K562 (cell line): Measurements from ENCODE around the gene CPVL. TPM values are rescaled to one million over a fixed set of nuclear protein-coding genes. Genes with fewer than 3 reads are reported as not detected.

Source experiments
- ATAC-seq: fragments of 200-7000 bp; cut with Tn5 transposase; 3 replicates; pipeline ENCODE4 v1.9.1; 2020; ENCODE audit warnings: moderate library complexity
- BruUV-seq: library from RNA; stranded (reverse); fragments of 400-500 nt; replicated peaks from 2 replicates; lab custom pipeline; 2021; lab: Mats Ljungman, UMichigan
- CTCF ChIA-PET: fragments of 300-600 bp; formaldehyde crosslinking; extraction: SDS; loops from one replicate; lab custom pipeline; 2021; ENCODE audit warnings: low intra/inter-chr PET ratio; lab: Yijun Ruan, JAX
- POLR2A ChIA-PET: fragments of 300-600, 350-650 bp; sonication (Branson Sonifier 250); formaldehyde crosslinking; extraction: SDS; loops from one replicate; lab custom pipeline; 2021; ENCODE audit warnings: antibody characterized with exemption, inconsistent platforms; lab: Yijun Ruan, JAX
- DNase-seq, 4 experiments: peaks; one replicate each; pipeline versions ENCODE4 v3.0.0 to v3.0.0-alpha.2; 2011 to 2018; ENCODE audit warnings: low spot score in 3 of 4, mixed read lengths in 3 of 4; ENCODE audit errors: extremely low read depth in 1 of 4
- FAIRE-seq: peaks from 2 replicates; lab custom pipeline; 2011; peaks lifted over from hg19 to GRCh38; lab: Jason Lieb, UNC
- H2AFZ ChIP-seq: 2 replicates; pipeline ENCODE4 v1.6.0; 2011; ENCODE audit warnings: low read depth, low read length, control low read depth, inconsistent platforms
- H3K27ac ChIP-seq: fragments of 200-600 bp; 3 replicates; pipeline ENCODE4 v1.8.0; 2011; ENCODE audit warnings: low read depth, mild to moderate bottlenecking, control low read depth, inconsistent platforms, low read length, moderate library complexity, mixed read lengths; ENCODE audit errors: extremely low read depth
- H3K27me3 ChIP-seq, 2 experiments: fragments of 300-600 bp in 1 of 2; 2 replicates in 1 of 2; 3 replicates in 1 of 2; pipeline versions ENCODE4 v1.6.0 to v1.8.0; 2011; ENCODE audit warnings: inconsistent platforms in 2 of 2, low read length in 2 of 2, mild to moderate bottlenecking in 1 of 2, mixed read lengths in 1 of 2, moderate library complexity in 1 of 2; ENCODE audit not compliant: control insufficient read depth in 2 of 2, insufficient read depth in 2 of 2
- H3K36me3 ChIP-seq: fragments of 300-600 bp; 3 replicates; pipeline ENCODE4 v1.8.0; 2011; ENCODE audit warnings: mild to moderate bottlenecking, low read length, inconsistent platforms; ENCODE audit not compliant: control insufficient read depth, insufficient read depth
- H3K4me1 ChIP-seq, 2 experiments: fragments of 200-600 bp in 1 of 2; replicated peaks in 1 of 2; 2 replicates in 1 of 2; 3 replicates in 1 of 2; pipeline versions ENCODE4 v1.5.1 to v1.8.0; 2011; ENCODE audit warnings: inconsistent platforms in 2 of 2, low read length in 2 of 2, mild to moderate bottlenecking in 1 of 2, mixed read lengths in 1 of 2, moderate library complexity in 1 of 2; ENCODE audit not compliant: control insufficient read depth in 2 of 2, insufficient read depth in 2 of 2
- H3K4me2 ChIP-seq: 2 replicates; pipeline ENCODE4 v1.6.1; 2011; ENCODE audit warnings: low read length, control low read depth, inconsistent platforms, mixed read lengths; ENCODE audit not compliant: insufficient read depth
- H3K4me3 ChIP-seq: fragments of 200-600 bp; sonication (generic), shearing (Covaris generic); 2 replicates; pipeline ENCODE4 v1.5.1; 2016; ENCODE audit warnings: control low read depth, inconsistent platforms
- H3K79me2 ChIP-seq: fragments of 200-600 bp; 3 replicates; pipeline ENCODE4 v1.8.0; 2011; ENCODE audit warnings: low read length, inconsistent platforms; ENCODE audit not compliant: control insufficient read depth, insufficient read depth
- H3K9ac ChIP-seq, 2 experiments: 2 replicates each; pipeline versions ENCODE4 v1.6.0 to v1.6.1; 2011; ENCODE audit warnings: low read depth in 2 of 2, low read length in 2 of 2, control low read depth in 1 of 2, inconsistent platforms in 1 of 2, mild to moderate bottlenecking in 1 of 2, mixed read lengths in 1 of 2; ENCODE audit not compliant: insufficient read depth in 1 of 2
- H3K9me1 ChIP-seq: one replicate; pipeline ENCODE4 v1.6.0; 2011; ENCODE audit warnings: inconsistent platforms, mild to moderate bottlenecking, low read length, moderate library complexity; ENCODE audit not compliant: control insufficient read depth, insufficient read depth
- H3K9me3 ChIP-seq: replicated peaks from 2 replicates; pipeline ENCODE4 v1.5.1; 2011; ENCODE audit warnings: low read depth, low read length, inconsistent platforms; ENCODE audit not compliant: control insufficient read depth, insufficient read depth
- H4K20me1 ChIP-seq: replicated peaks from 2 replicates; pipeline ENCODE4 v1.6.1; 2011; ENCODE audit warnings: low read length, inconsistent platforms, mixed read lengths; ENCODE audit not compliant: control insufficient read depth, insufficient read depth
- DEAF1 ChIP-seq: fragments of 450-650 bp; formaldehyde crosslinking; IDR thresholded peaks from 2 replicates; pipeline ENCODE4 v1.4.0; 2020; ENCODE audit warnings: mild to moderate bottlenecking, moderate library complexity
- HDAC1 ChIP-seq, 2 experiments: fragments of 450-650 bp; IDR thresholded peaks; 2 replicates each; pipeline ENCODE4 v1.6.1; 2016 to 2017; ENCODE audit warnings: inconsistent platforms in 1 of 2, mild to moderate bottlenecking in 1 of 2, moderate library complexity in 1 of 2
- HES1 ChIP-seq: fragments of 450-650 bp; IDR thresholded peaks from 2 replicates; pipeline ENCODE4 v1.6.1; 2016; ENCODE audit warnings: low read depth, mild to moderate bottlenecking, moderate library complexity
- KAT7 ChIP-seq: sonication (generic); formaldehyde crosslinking; IDR thresholded peaks from 2 replicates; pipeline ENCODE4 v1.8.0; 2022; ENCODE audit warnings: missing genetic modification reagents, mild to moderate bottlenecking, borderline replicate concordance
- MNT ChIP-seq, 2 experiments: fragments of 450-650 bp; conservative IDR thresholded peaks; 2 replicates each; pipeline ENCODE4 v1.6.1; 2017; ENCODE audit warnings: mild to moderate bottlenecking in 2 of 2, moderate library complexity in 2 of 2
- NELFE ChIP-seq: IDR thresholded peaks from 2 replicates; pipeline ENCODE4 v1.6.1; 2011; ENCODE audit warnings: mild to moderate bottlenecking; ENCODE audit not compliant: insufficient read depth, insufficient read length
- OTX1 ChIP-seq: fragments of 450-650 bp; formaldehyde crosslinking; IDR thresholded peaks from 2 replicates; pipeline ENCODE4 v1.4.0; 2022; ENCODE audit warnings: mild to moderate bottlenecking
- SAFB2 ChIP-seq: fragments of 200-400 bp; formaldehyde crosslinking; IDR thresholded peaks from 2 replicates; pipeline ENCODE4 v1.6.1; 2018; ENCODE audit warnings: borderline replicate concordance, low read length, low read depth, moderate library complexity; ENCODE audit not compliant: severe bottlenecking
- SP2 ChIP-seq: IDR thresholded peaks from 2 replicates; pipeline ENCODE4 v1.6.1; 2011; ENCODE audit warnings: mild to moderate bottlenecking, low read depth, low read length, moderate library complexity; ENCODE audit not compliant: poor library complexity, severe bottlenecking; ENCODE audit errors: extremely low read depth
- ZKSCAN8 ChIP-seq: fragments of 200-800 bp; sonication (Bioruptor generic); IDR thresholded peaks from 2 replicates; pipeline ENCODE4 v1.6.1; 2016; ENCODE audit warnings: missing genetic modification characterization, missing compliant biosample characterization
- ZNF121 ChIP-seq: sonication (generic); formaldehyde crosslinking; conservative IDR thresholded peaks from 2 replicates; pipeline ENCODE4 v1.8.0; 2022; ENCODE audit warnings: missing genetic modification reagents
- ZNF146 ChIP-seq: IDR thresholded peaks from one replicate; pipeline ENCODE4 v1.6.1; 2018; ENCODE audit warnings: missing compliant biosample characterization; ENCODE audit not compliant: unreplicated experiment
- ZNF263 ChIP-seq: sonication (generic); formaldehyde crosslinking; IDR thresholded peaks from 2 replicates; pipeline ENCODE4 v1.8.0; 2022; ENCODE audit warnings: mild to moderate bottlenecking, missing genetic modification reagents, borderline replicate concordance
- ZNF384 ChIP-seq: IDR thresholded peaks from 2 replicates; pipeline ENCODE4 v1.6.1; 2012; ENCODE audit warnings: low read depth, low read length, improper control_type of control experiment
- ZNF583 ChIP-seq: fragments of 250-450 bp; sonication (Bioruptor Pico); IDR thresholded peaks from 2 replicates; pipeline ENCODE4 v1.4.0; 2020
- WGBS: fragments of 100-300 bp; shearing (Covaris generic); methylation state at CpG from one replicate; pipeline ENCODE4 v1.1.6; 2016; ENCODE audit warnings: low coverage, mixed read lengths; ENCODE audit not compliant: insufficient coverage; ENCODE audit errors: missing lambda C conversion rate; 5-methylcytosine and 5-hydroxymethylcytosine counted together
- in situ Hi-C: fragments of 300-500 bp; cut with MboI; formaldehyde crosslinking; loops from 4 replicates; pipeline ENCODE4 v1.15.0; 2018; ENCODE audit warnings: inconsistent platforms, mixed read lengths
- intact Hi-C: fragments of 100-400 bp; cut with micrococcal nuclease; formaldehyde crosslinking; loops from 2 replicates; pipeline ENCODE4 v1.14.2; 2022
- polyA plus RNA-seq, 8 experiments: library from polyadenylated mRNA; depleted of rRNA in 4 of 8; stranded (reverse) in 5 of 8; unstranded in 3 of 8; fragments of >200 nt; fragmentation: Nextera tagmentation in 2 of 8; fragmentation: Illumina TruSeq in 1 of 8; extraction: Ambion mirVana in 2 of 8; extraction: Trizol in 1 of 8; gene quantifications; 2 replicates each; pipeline versions ENCODE4 v1.2.1 to v1.2.3, GENCODE V29; 2011 to 2014; ENCODE audit warnings: inconsistent platforms in 1 of 8, missing spikeins in 1 of 8
- total RNA-seq, 7 experiments: library from RNA; depleted of rRNA in 6 of 7; stranded (reverse); fragments of >200 nt in 6 of 7; fragmentation: Illumina TruSeq in 2 of 7; extraction: Trizol in 2 of 7; gene quantifications; 2 replicates each; pipeline versions ENCODE4 v1.2.1 to v1.2.3, GENCODE V29; 2011 to 2021; ENCODE audit warnings: low replicate concordance in 1 of 7

Gene CPVL
- total and polyA plus RNA-seq, 9 of the 15 experiments (the other 6 are each of a cell fraction or from before 2014, with no cell fraction given) = 0.89 to 2.4 (median 1.5) TPM

- TF ChIP-seq HDAC1 (IDR thresholded peaks at IDR 0.05) (no peak), ZNF263 (CRISPR knock-in tag) (no peak), ZKSCAN8 (CRISPR knock-in tag) (no peak), KAT7 (CRISPR knock-in tag) (no peak), MNT (conservative IDR thresholded peaks at IDR 0.05) (no peak), HES1 (no peak), ZNF583 (no peak), SAFB2 (no peak), ZNF146 (CRISPR knock-in tag) (no peak), ZNF121 (CRISPR knock-in tag) (no peak), SP2 (no peak), ZNF384 (no peak), OTX1 (CRISPR knock-in tag) (no peak), NELFE (no peak), DEAF1 (CRISPR knock-in tag) (no peak)
- in situ Hi-C loops (no loop called here), intact Hi-C loops (no loop called here)
- Histone ChIP-seq H2AFZ (no peak overlapping the region), H3K27me3 (no peaks in the 10 kb centered on the region), H3K36me3 (no peaks in the 10 kb centered on the region), H3K27ac (no peak overlapping the region), H3K4me3 (no peak overlapping the region), H3K4me2 (no peak overlapping the region), H3K9ac (no peak overlapping the region), H3K9me3 (no peaks in the 10 kb centered on the region), H4K20me1 (no peaks in the 10 kb centered on the region), H3K4me1 (no peaks in the 10 kb centered on the region; a peak in 1 of 5 replicates), H3K9me1 (no peaks in the 10 kb centered on the region), H3K79me2 (no peaks in the 10 kb centered on the region)
- CTCF ChIA-PET = no interaction called here
- DNase-seq = no peak
- BruUV-seq = no TSS peak
- no peak for ATAC-seq
- FAIRE-seq = no peak
- WGBS = 12% methylated on average over 4 of the region's 4 CpGs
- POLR2A ChIA-PET = no interaction called here
These were observed 165.2 kb downstream of the CPVL start for GRCh38 chr7:28981161-28981465.
